ENCODE data around the gene PTPRM.

PTPRM gene

GRCh38 chr18:8163286-8163959 is 596.3 kb downstream of the PTPRM start:
- no peak overlapping the region for H3K4me3 ChIP-seq (ENCODE audit: low read depth, low read length)
- TF ChIP-seq CTCF (IDR thresholded peaks at IDR 0.05; ENCODE audit: low read depth, low read length), result no peak

GRCh38 chr18:8165095-8165494 is 598.0 kb downstream of the PTPRM start:
- no peak overlapping the region for H3K4me3 ChIP-seq (ENCODE audit: low read depth, low read length)
- no peak for TF ChIP-seq CTCF (IDR thresholded peaks at IDR 0.05; ENCODE audit: low read depth, low read length)

GRCh38 chr18:8167026-8167425 is 599.9 kb downstream of the PTPRM start:
- TF ChIP-seq CTCF (IDR thresholded peaks at IDR 0.05; ENCODE audit: low read depth, low read length), result no peak
- no peak overlapping the region for H3K4me3 ChIP-seq (ENCODE audit: low read depth, low read length)

GRCh38 chr18:8167673-8168072 is 600.6 kb downstream of the PTPRM start:
- TF ChIP-seq CTCF (IDR thresholded peaks at IDR 0.05; ENCODE audit: low read depth, low read length), result no peak

GRCh38 chr18:8169722-8170121 is 602.6 kb downstream of the PTPRM start:
- no peak for TF ChIP-seq CTCF (IDR thresholded peaks at IDR 0.05; ENCODE audit: low read depth, low read length)

More at GRCh38 chr18:8167673-8168072, 600.6 kb downstream of the PTPRM start:
- no peak overlapping the region for H3K4me3 ChIP-seq (ENCODE audit: low read depth, low read length)

GRCh38 chr18:8174771-8175170 is 607.7 kb downstream of the PTPRM start:
- H3K4me3 ChIP-seq (ENCODE audit: low read depth, low read length), result no peak overlapping the region
- no peak for TF ChIP-seq CTCF (IDR thresholded peaks at IDR 0.05; ENCODE audit: low read depth, low read length)

More at GRCh38 chr18:8169722-8170121, 602.6 kb downstream of the PTPRM start:
- no peak overlapping the region for H3K4me3 ChIP-seq (ENCODE audit: low read depth, low read length)

GRCh38 chr18:8175501-8176061 is 608.5 kb downstream of the PTPRM start:
- H3K4me3 ChIP-seq (ENCODE audit: low read depth, low read length), result no peak overlapping the region
- TF ChIP-seq CTCF (IDR thresholded peaks at IDR 0.05; ENCODE audit: low read depth, low read length), result no peak

Data from WI38 (cell line).